Thymus (tissue), 11 donors: Measurements from ENCODE around the gene NEO1. TPM values are rescaled to one million over a fixed set of nuclear protein-coding genes. Genes with fewer than 3 reads are reported as not detected.

Experiments used
- DNase-seq, 9 donors: peaks; one replicate each; pipeline ENCODE4 v3.0.0-alpha.2; 2013; ENCODE audit warnings: low spot score in 9 of 9, low read depth in 6 of 9, missing footprints in 1 of 9
- H3K27ac ChIP-seq, 2 donors: one replicate each; pipeline ENCODE4 v1.5.1; 2013; ENCODE audit warnings: control low read depth in 1 of 2, low read depth in 1 of 2, low read length in 1 of 2, mild to moderate bottlenecking in 1 of 2, moderate library complexity in 1 of 2
- H3K27me3 ChIP-seq, 2 donors: one replicate each; pipeline ENCODE4 v1.5.1; 2013; ENCODE audit warnings: low read length in 1 of 2; ENCODE audit not compliant: control insufficient read depth in 2 of 2, insufficient read depth in 1 of 2
- H3K36me3 ChIP-seq, 2 donors: one replicate each; pipeline ENCODE4 v1.5.1; 2013; ENCODE audit warnings: low read length in 1 of 2, mild to moderate bottlenecking in 1 of 2, moderate library complexity in 1 of 2; ENCODE audit not compliant: control insufficient read depth in 2 of 2, insufficient read depth in 2 of 2
- H3K4me1 ChIP-seq, 2 donors: one replicate each; pipeline ENCODE4 v1.5.1; 2013; ENCODE audit warnings: low read length in 2 of 2; ENCODE audit not compliant: control insufficient read depth in 2 of 2, insufficient read depth in 2 of 2
- H3K4me3 ChIP-seq, 2 donors: one replicate each; pipeline ENCODE4 v1.5.1; 2013; ENCODE audit warnings: low read length in 2 of 2, control low read depth in 1 of 2, mild to moderate bottlenecking in 1 of 2
- H3K9me3 ChIP-seq, 2 donors: one replicate each; pipeline ENCODE4 v1.5.1; 2013; ENCODE audit warnings: low read length in 1 of 2, mild to moderate bottlenecking in 1 of 2; ENCODE audit not compliant: control insufficient read depth in 2 of 2, insufficient read depth in 1 of 2
- WGBS: extraction: QIAGEN DNeasy Blood & Tissue Kit; methylation state at CpG from one replicate; pipeline ENCODE4 v1.1.7; 2013; 5-methylcytosine and 5-hydroxymethylcytosine counted together
- polyA plus RNA-seq: library from polyadenylated mRNA; stranded (reverse); fragments of 200-250 nt; gene quantifications from one replicate; pipeline ENCODE4 v1.2.3, GENCODE V29; 2013
- total RNA-seq: library from RNA; stranded (reverse); fragments of 120-200 nt; gene quantifications from one replicate; pipeline ENCODE4 v1.2.4, GENCODE V29; 2013
- donor health status: healthy.

Gene NEO1
- total and polyA plus RNA-seq, 2 donors: 4.4 to 6.1 TPM

DNA sequence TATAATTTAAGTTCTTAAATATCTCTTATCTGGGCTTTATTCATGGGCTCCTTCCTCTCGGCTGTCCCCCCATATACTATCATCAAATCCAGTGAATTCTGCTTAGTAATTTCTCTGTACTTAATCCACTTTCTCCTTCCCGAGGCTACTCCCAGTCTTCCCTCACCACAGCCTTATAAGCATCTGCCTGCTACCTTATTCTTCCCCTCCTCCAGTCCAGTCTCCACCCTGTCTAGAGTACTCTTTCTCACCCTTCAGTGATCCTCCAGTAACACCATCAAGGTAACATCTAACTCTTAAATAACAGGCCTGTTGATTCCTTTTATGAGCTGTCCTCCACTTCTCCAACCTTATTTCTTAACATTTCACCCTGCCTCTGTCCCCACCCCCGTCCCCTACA, 65.8 kb downstream of the NEO1 start:
- WGBS: 88% methylated on average over 3 of the region's 3 CpGs
- Histone ChIP-seq H3K27me3 (no peaks in the 10 kb centered on the region), H3K4me3 (no peak overlapping the region), H3K9me3 (no peaks in the 10 kb centered on the region), H3K36me3 (no peaks in the 10 kb centered on the region), H3K27ac (no peak overlapping the region), H3K4me1 (no peaks in the 10 kb centered on the region)
- DNase-seq: no peak

DNA sequence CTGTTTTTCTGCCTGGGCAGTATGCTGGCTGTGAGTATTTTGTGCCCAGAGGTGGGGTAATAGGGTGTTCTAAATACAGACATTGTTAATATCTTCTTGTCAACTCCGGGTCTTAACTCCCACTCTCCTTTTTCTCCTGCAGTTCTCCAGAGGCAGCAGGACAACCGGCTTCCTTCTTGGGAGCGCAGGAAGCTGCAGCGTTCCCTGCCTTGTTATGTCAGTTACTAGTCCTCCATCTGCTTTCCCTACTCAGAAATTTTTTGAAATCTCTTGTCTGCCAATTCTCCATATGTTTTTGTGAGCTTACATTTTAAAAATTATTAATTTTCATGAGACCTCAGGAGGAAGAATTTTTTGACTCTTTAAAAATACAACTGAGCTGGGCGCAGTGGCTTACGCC, 67.2 kb downstream of the NEO1 start:
- 95% methylated on average over 6 of the region's 6 CpGs for WGBS
- H3K27me3 ChIP-seq: no peaks in the 10 kb centered on the region
- no peak overlapping the region for H3K4me3 ChIP-seq

DNA sequence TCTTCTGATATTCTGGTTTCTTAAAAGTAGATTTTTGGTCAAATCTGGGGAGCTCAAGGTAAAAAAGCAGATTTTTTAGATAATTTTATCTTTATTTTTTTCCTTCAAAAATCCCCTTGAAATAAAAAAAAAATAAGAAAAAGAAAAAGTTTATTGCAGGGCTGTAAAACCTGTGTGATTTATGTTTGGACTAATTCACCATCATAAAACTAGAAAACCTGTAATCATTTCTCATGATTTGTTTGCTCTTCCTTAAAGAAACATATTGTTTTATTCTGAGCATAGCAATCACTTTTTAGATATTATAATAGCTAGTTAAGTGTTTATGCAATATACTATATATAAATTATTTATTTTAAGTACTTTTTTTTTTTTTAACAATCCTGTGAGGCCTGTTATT, 68.0 kb downstream of the NEO1 start:
- Histone ChIP-seq H3K36me3 (no peaks in the 10 kb centered on the region), H3K4me1 (no peaks in the 10 kb centered on the region), H3K9me3 (no peaks in the 10 kb centered on the region), H3K27me3 (no peaks in the 10 kb centered on the region), H3K27ac (no peak overlapping the region), H3K4me3 (no peak overlapping the region)
- DNase-seq: no peak

More for the DNA sequence above, 67.2 kb downstream of the NEO1 start:
- H3K36me3 ChIP-seq: no peaks in the 10 kb centered on the region
- no peaks in the 10 kb centered on the region for H3K4me1 ChIP-seq
- no peaks in the 10 kb centered on the region for H3K9me3 ChIP-seq
- DNase-seq: no peak
- no peak overlapping the region for H3K27ac ChIP-seq

DNA sequence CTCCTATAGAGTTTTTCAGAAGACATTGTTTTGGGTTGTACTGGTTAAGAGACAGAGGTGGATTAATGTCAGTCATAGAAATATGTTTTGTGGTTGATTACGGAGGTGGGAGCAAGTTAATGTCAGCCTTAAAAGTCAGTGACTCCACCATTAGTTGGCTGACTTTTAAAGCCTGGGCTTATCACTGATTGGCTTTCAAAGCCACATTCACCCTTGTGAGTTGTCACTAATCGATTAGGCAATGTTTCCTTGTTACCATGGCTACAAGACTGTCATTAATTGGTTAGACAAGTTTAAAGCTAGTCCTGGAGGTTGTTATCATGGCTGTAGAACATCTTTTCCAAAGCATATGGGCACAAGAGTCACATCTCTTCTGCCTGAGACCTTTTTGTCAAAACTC, 73.0 kb downstream of the NEO1 start:
- 95% methylated on average over 2 of the region's 2 CpGs for WGBS
- Histone ChIP-seq H3K36me3 (no peaks in the 10 kb centered on the region), H3K4me1 (no peaks in the 10 kb centered on the region), H3K27ac (no peak overlapping the region), H3K9me3 (no peaks in the 10 kb centered on the region), H3K4me3 (no peak overlapping the region), H3K27me3 (no peaks in the 10 kb centered on the region)
- DNase-seq: no peak

DNA sequence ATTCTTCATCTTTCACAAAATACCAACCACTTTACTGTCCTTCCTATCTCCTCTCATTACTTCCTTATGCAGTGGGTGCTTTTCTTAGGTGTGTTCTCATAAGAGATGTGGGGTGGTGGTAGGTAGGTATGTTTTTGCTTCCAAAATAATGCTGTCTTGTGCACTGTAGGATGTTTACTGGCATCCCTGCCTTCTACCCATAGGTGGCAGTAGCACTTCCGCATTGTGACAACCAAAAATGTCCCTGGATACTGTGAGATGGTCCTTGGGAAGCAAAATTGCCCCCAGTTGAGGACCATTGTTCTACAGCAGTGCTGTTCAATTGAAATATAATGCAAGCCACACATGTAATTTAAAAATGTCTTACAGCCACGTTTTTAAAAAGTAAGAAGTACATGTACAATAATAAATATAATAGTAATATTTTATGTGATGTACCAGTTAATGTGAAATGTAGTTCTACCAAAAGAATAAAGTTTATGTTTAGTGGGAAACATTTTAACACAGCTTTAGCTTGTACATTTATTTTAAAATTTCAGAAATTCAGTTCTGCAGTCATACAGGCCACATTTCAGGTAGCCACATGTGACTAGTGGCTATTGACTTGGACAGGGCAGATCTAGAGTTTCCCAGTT, 75.2 kb downstream of the NEO1 start:
- WGBS: 75% methylated on average over 2 of the region's 2 CpGs
- H3K36me3 ChIP-seq: no peaks in the 10 kb centered on the region
- H3K27ac ChIP-seq: no peak overlapping the region
- DNase-seq: peak in 4 of 9 donors; percentile 1 to 10 (median 6)
- no peaks in the 10 kb centered on the region for H3K9me3 ChIP-seq
- no peaks in the 10 kb centered on the region for H3K4me1 ChIP-seq
- no peaks in the 10 kb centered on the region for H3K27me3 ChIP-seq
- H3K4me3 ChIP-seq: no peak overlapping the region

DNA sequence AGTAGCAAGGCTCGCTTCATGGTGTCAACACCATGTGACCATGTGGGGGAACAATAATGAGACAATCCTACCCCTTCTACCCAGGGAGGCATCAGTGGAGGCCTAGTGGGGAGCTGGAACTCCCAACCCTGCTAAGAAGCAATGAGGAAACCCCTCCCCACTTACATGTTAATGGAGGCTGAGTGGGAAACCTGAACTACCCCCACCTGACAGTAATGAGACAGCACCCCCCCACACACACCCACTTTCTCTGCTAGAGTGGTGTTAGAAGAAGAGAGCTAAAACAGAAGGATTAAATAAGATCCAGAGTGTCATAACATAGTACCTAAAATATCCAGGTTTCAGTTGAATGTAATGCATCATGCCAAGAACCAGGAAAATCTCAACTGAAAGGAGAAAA, 78.6 kb downstream of the NEO1 start:
- Histone ChIP-seq H3K27me3 (no peaks in the 10 kb centered on the region), H3K36me3 (no peaks in the 10 kb centered on the region), H3K4me3 (no peak overlapping the region), H3K4me1 (no peaks in the 10 kb centered on the region), H3K9me3 (no peaks in the 10 kb centered on the region), H3K27ac (no peak overlapping the region)
- no peak for DNase-seq
- 87% methylated on average over 1 of the region's 1 CpG for WGBS

DNA sequence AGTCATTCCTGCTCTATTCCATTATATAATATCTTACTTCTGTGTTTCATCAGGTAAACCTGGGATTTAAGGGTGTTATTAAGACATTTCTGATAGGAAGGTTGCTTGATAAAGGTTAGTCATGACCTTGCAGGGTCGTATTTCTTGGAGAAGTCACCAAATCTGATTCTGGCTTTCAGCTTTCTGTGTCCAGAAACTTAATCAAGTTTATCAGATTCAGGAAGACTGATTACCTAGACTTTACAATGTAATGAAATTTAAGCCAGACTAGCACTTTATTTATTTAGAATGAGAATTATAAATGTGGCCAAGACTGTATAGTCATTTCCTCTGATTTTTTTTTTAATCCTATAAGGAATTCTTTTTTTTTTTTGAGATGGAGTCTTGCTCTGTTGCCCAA, 81.9 kb downstream of the NEO1 start:
- no peaks in the 10 kb centered on the region for H3K27me3 ChIP-seq
- H3K4me3 ChIP-seq: no peak overlapping the region
- H3K4me1 ChIP-seq: no peaks in the 10 kb centered on the region
- no peak overlapping the region for H3K27ac ChIP-seq
- WGBS: 85% methylated on average over 1 of the region's 1 CpG
- no peaks in the 10 kb centered on the region for H3K9me3 ChIP-seq
- DNase-seq: no peak
- H3K36me3 ChIP-seq: no peaks in the 10 kb centered on the region

DNA sequence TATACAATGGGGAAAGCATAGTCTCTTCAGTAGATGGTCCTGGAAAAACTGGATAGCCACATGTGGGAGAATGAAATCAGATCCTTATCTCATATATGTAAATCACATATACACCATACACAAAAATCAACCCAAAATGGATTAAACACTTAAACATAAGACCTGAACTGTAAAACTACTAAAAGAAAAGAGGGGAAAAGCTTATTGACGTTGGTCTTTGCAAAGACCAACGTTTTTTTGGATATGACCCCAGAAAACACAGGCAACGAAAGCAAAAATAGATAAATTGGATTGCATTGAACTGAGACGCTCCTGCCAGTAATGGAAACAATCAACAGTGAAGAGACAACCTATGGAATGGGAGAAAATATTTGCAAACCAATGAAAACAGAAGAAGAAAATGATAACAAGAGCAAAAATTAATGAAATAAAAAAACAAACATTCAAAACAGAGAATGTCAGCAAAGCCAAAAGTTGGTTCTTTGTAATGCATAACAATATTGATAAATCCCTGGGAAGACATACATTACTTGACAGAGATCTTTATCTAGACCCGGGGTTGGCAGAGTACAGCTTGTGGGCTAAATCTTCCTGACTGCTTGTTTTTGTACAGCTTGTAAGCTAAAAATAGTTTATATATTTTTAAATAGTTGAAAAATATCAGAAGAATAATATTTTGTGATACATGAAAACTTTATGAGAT, 86.9 kb downstream of the NEO1 start:
- Histone ChIP-seq H3K9me3 (no peaks in the 10 kb centered on the region), H3K36me3 (no peaks in the 10 kb centered on the region), H3K4me3 (no peak overlapping the region), H3K27me3 (no peaks in the 10 kb centered on the region), H3K27ac (no peak overlapping the region), H3K4me1 (no peaks in the 10 kb centered on the region)
- WGBS: 69% methylated on average over 5 of the region's 5 CpGs
- no peak for DNase-seq

DNA sequence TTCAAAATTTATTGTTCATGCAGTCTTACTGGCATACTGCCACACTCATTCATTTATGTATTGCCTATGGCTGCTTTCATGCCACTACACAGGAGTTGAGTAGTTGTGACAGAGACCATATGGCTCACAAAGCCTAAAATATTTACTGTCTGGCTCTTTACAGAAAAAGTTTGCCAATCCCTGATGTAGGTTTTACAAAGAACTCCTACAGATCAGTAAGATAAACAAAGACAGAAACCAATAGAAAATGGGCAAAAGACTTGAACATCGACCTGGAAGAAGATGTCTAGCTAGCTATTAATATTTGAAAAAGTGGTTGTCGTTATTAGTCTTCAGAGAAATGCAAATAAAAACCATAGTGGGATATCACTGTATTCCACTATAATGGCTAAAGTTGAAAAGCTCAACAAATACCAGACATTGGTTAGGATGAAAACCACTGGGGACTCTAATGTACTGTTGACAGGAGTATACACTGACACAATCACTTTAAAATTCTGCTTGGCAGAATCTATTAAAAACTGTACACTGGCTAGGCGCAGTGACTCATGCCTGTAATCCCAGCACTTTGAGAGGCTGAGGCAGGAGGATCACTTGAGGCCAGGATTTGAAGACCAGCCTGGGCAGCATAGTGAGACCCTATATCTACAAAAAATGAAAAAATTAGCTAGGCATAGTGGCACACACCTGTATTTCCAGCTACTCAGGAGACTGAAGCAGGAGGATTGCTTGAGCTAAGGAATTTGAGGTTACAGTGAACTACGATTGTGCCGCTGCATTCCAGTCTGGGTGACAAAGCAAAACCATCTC, 87.7 kb downstream of the NEO1 start:
- Histone ChIP-seq H3K4me1 (no peaks in the 10 kb centered on the region), H3K4me3 (no peak overlapping the region), H3K27me3 (no peaks in the 10 kb centered on the region), H3K27ac (no peak overlapping the region), H3K36me3 (no peaks in the 10 kb centered on the region), H3K9me3 (no peaks in the 10 kb centered on the region)
- DNase-seq: no peak
- WGBS: 96% methylated on average over 5 of the region's 5 CpGs
